GM19351 (cell line): ENCODE data around the gene ARHGEF2.
A peak's percentile ranks its signal among the peaks of the same experiment; 100 is the strongest.
"Not testable (repeated sequence)": the region's sequence is repeated elsewhere in the genome, so short reads cannot be mapped to it uniquely, and the experiment has no call there.

Experiments used
- ATAC-seq: cut with Tn5 transposase; IDR thresholded peaks from one replicate; pipeline ENCODE4 v1.9.1; 2021; ENCODE audit warnings: mild to moderate bottlenecking, moderate library complexity; ENCODE audit not compliant: unreplicated experiment

ARHGEF2 gene

DNA sequence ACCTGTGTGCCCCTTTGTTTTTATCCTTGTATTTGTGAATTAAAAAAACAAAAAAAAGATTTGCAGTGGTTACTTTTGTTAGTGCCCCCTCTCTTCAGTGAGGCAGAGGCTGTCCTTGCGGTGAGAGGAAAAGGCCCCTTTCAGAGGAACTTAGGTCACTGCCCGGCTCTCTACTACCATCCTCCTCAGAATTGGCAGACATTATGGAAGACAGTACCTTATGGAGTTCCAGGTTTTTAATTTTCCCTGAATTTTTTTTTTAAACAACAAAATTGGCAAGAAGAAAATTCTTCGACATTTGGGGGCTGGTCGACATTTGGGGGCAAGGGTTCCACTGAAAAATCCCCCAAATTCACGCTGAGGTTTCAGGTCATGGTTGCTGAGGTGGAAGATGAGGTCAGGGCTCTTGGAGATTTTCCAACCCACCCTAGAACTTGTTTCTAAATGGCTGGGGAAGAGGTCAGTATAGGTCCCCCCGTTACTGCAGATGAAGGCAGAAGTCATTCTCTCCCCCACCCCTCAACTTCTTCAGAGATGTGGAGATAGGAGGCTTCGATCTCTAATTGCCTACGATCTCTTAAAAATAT, 31.6 kb downstream of the ARHGEF2 start:
- no peak for ATAC-seq

DNA sequence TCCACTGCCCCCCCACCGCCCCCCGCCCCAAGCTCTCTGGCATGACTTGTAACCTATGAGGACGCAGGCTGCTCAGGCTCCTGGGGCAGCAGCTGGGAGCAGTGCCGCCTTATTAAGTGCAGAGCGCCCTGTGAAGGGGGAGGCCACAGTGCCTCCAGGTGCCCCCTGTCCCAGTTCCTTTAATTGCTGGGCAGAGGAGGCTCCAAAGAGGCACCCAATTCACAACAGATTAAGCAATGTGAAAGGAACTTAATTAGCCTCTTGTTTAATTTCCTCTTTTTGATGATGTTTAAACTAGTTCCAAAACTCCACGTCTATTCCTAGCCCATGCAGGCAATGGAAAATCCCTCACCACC, 33.9 kb downstream of the ARHGEF2 start:
- ATAC-seq, result no peak

DNA sequence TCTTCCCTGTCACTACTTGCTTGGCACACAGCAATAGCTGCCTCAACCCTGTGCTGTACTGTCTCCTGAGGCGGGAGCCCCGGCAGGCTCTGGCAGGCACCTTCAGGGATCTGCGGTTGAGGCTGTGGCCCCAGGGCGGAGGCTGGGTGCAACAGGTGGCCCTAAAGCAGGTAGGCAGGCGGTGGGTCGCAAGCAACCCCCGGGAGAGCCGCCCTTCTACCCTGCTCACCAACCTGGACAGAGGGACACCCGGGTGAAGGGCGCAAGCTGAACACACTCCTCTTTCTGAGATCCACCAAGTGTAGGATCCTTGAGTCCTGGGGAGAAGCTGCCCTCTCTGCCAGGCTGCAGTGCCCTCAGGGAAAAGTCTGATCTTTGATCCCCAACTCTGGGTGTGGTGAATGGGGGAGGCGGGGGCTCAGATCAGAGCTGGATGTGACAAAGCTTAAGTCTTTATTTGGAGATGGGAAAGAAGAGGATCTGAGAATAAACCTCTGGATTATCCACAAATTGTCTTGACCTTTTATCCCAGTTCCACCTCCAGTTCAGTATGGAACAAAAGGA, 35.7 kb downstream of the ARHGEF2 start:
- no peak for ATAC-seq

- no peak for ATAC-seq
These were observed 36.4 kb downstream of the ARHGEF2 start for GRCh38 chr1:155941845-155942531.

DNA sequence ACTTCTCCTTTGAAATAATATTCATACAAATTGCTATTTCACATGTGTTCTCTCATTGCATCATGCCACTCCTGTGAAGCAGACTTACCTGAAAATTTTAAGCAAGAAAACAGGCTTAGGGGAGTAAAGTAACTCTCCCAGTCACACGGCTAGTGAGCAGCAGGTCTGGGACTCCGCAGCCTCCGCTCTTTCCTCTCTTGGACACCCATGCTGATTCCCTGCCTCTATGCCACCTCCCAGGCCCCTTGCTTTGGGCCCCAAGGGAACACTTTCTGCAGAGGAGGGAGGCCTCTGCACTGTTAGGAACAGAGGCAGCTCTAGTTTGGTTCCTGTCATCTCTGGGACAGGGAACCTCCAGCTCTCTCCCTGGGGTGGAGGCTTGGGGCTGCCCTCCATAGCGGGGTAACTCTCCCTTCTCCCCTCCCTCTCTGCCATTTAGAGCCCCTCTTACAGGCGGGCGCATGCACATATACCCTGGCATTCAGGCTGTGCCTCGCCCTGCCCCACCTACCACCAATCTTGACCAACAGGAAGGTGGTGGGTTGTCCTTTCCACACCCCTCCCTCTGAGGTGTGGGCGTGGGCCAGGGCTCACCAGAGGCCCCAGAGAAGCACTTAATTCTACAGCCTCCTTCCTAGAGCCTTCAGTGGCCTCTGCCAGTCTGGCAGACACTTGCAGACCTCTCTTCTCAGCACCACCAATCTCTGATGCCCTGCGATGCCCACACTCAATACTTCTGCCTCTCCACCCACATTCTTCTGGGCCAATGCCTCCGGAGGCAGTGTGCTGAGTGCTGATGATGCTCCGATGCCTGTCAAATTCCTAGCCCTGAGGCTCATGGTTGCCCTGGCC, 37.1 kb downstream of the ARHGEF2 start, which contains the start of gene RXFP4:
Gene RXFP4, plus strand, starts transcription at position 646 of the 852 bp plus-strand sequence. Its CDS starts 72 bp downstream, at position 718.
- ATAC-seq, result no peak

- ATAC-seq, result no peak
These were observed 37.8 kb downstream of the ARHGEF2 start for GRCh38 chr1:155940482-155940992.

- ATAC-seq, result no peak
These were observed 40.1 kb downstream of the ARHGEF2 start for GRCh38 chr1:155938220-155938627.

- ATAC-seq, result no peak
These were observed 43.3 kb downstream of the ARHGEF2 start for GRCh38 chr1:155934936-155935590.

GRCh38 chr1:155934097-155934935, 44.0 kb downstream of the ARHGEF2 start, which contains the start of gene KHDC4:
KHDC4 (minus strand) TSS chr1:155934413; CDS start chr1:155934373, 40 bp downstream.
- peak; percentile 94 for ATAC-seq

DNA sequence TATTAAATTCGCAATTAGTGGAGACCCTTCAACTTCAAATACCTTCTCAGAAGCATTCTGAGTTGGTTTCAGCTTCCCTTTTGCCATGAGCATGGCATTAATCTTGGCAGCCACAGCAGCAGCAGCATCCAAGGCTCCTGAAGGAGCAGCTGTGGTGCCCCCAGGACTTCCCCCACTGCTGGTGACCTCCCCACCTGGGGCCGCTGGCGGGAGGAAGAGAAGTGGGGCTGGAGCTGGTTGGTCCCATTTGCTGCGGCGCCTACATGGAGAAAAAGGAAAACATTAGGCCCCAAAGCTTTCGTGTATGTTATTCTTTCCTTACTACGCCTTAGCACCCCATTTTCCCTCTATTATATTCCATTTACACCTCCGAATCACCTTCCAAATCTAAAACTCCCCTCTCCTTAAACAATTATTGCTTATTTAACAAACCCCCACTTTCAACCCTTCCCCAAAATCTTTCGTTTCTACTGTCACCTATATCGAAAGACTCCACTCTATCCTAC, 44.7 kb downstream of the ARHGEF2 start:
- ATAC-seq, result no peak

DNA sequence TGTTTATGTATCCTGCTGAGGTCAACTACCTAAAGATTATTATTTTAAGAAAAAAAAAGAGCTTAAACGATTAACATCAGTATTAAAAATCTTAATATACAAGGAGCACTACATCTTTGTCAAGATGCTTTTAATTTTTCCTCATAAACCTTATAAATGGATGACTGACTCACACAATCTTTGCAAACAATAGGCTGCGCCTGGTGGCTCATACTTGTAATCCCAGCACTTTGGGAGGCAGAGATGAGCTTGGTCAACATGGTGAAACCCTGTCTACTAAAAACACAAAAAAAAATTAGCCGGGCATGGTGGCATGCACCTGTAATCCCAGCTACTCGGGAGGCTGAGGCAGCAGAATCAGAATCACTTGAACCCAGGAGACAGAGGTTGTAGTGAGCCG, 45.9 kb downstream of the ARHGEF2 start:
- ATAC-seq, result no peak

- no peak for ATAC-seq
These were observed 46.3 kb downstream of the ARHGEF2 start for GRCh38 chr1:155932081-155932480.

DNA sequence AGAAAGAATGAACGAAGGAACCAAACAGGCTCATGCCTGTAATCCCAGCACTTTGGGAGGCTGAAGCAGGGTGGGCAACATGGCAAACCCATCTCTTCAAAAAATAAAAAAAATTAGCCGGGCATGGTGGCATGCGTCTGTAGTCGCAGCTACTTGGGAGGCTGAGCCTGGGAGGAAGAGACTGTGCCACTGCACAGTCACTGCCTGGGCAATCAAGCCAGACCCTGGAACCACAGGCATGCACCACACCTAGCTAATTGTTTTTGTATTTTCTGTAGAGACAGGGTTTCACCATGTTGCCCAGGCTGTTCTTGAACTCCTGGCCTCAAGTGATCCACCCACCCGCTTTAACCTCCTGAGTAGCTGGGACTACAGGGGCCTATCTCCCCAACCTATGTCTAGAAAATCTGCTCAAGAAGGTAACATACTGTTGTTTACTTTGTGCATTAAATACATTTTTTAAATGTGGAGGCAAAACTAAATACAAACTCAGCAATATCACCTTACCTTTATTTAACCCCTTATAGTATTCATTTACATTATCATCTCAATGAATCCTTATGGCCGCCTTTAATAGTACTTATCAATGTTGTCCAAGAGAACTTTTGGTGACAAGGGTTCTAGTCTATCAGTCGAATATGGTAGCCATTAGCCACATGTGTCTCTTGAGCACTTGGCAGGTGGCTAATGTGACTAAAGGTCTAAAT, 46.9 kb downstream of the ARHGEF2 start:
- no peak for ATAC-seq

- ATAC-seq, result not testable (repeated sequence)
These were observed 47.6 kb downstream of the ARHGEF2 start for GRCh38 chr1:155930725-155931124.

GRCh38 chr1:155929057-155929456, 49.3 kb downstream of the ARHGEF2 start:
- ATAC-seq, result no peak

DNA sequence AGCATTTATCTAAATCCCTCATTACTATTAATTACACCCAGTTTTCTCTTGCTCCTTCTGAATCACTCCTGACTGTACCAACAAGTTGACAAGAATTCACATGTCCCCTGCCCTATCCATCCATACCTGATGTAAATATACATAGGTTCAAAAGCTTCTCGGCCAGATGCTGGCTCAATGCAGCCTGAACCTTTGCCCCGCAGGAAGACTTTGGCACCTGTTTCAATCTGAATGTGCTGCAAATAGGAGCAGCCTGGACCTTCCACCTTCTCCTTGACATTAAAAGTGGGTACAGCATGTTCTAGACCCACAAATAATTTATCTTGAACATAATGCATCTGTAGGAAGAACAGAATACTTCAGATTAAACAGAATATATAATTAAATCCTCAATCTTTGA, 52.8 kb downstream of the ARHGEF2 start:
- no peak for ATAC-seq

DNA sequence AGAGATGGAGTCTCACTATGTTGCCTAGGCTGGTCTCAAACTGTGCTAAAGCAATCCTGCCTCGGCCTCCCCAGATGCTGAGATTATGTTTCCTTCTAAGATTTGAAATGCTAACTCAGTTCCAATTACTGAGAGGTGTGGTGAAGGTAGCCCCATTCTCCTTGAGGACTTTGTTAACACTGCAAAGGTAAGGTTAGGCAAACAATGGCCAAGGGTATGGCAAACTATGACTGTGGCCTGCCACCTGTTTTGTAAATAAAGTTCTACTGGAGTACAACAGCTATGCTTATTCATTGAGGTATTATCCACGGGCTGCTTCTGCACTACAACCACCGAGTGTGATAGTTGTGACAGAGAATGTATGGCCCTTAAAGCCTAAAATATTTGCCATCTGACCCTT, 57.6 kb downstream of the ARHGEF2 start:
- no peak for ATAC-seq

DNA sequence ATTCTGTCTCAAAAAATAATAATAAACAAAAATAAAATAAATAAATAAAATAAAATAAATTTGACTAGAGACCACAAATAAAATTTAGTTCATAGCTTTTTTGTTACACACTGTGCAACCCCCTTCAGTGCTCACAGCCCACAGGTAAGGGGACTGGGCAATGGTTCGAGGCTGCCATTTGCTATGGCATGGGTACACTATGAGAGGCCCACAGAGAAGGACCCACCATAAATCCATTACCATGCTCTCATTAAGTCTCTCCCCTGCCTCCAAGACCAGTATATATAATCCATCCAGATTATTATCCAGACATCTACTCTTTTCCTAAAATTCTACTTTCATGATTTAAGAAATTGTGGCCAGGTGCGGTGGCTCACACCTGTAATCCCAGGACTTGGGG, 58.5 kb downstream of the ARHGEF2 start:
- no peak for ATAC-seq

DNA sequence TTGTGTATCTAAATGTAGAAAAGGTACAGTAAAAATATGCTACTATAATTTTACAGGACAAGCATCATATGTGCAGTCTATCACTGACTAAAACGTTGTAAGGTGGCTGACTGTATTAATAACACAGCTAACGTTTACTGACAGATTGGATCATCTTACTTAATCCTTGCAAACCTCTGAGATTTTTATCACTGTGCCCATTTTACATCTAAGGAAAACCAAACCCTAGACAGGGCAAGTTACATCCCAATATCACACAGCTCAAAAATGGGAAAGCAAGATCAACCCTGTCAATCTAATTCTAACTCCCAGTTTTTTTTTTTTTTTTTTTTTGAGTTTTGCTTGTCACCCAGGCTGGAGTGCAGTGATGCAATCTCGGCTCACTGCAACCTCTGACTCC, 59.7 kb downstream of the ARHGEF2 start:
- ATAC-seq, result no peak
